OCI-LY3 (cell line): ENCODE measurements around the gene LHFPL6.

Experiments
- EZH2phosphoT487 ChIP-seq: fragments of 200-600 bp; shearing (Covaris generic); IDR thresholded peaks from 2 replicates; pipeline ENCODE4 v1.6.1; 2018; ENCODE audit warnings: antibody characterized with exemption, mixed run types, low read depth
- TF ChIP-seq, protein P1 (sequence below): fragments of 200-600, 300-600 bp; sonication (generic); IDR thresholded peaks from 2 replicates; pipeline ENCODE4 v1.5.1; 2014; ENCODE audit warnings: antibody characterized with exemption, low read length, low read depth

DNA sequence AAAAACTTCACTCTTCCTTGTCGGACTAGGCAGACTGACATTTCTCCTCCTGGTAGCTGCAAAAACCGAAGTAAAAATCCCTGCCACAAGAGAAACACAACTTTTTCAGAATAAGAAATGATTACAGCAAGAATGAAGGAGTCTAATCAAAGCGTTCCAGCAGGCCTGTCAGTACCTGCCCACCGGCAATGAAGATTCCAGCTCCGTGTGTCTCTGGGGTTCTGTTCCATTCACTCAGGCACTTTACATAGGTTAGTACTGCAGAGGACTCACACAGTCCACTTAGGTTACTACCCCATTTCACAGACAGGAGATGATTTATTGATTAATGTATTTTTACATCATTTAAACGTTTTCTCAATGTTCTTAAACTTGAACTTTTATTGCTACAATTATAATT is 289.3 kb downstream of the LHFPL6 start:
- TF ChIP-seq, protein P1, sequence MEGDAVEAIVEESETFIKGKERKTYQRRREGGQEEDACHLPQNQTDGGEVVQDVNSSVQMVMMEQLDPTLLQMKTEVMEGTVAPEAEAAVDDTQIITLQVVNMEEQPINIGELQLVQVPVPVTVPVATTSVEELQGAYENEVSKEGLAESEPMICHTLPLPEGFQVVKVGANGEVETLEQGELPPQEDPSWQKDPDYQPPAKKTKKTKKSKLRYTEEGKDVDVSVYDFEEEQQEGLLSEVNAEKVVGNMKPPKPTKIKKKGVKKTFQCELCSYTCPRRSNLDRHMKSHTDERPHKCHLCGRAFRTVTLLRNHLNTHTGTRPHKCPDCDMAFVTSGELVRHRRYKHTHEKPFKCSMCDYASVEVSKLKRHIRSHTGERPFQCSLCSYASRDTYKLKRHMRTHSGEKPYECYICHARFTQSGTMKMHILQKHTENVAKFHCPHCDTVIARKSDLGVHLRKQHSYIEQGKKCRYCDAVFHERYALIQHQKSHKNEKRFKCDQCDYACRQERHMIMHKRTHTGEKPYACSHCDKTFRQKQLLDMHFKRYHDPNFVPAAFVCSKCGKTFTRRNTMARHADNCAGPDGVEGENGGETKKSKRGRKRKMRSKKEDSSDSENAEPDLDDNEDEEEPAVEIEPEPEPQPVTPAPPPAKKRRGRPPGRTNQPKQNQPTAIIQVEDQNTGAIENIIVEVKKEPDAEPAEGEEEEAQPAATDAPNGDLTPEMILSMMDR: no peak
- no peak for TF ChIP-seq EZH2phosphoT487
